K562 (cell line): Measurements from ENCODE around the gene FAM136A. TPM values are rescaled to one million over a fixed set of nuclear protein-coding genes. Genes with fewer than 3 reads are reported as not detected.

Experiments used
- FIP1L1 ChIP-seq: fragments of 200-400 bp; formaldehyde crosslinking; IDR thresholded peaks from 2 replicates; pipeline ENCODE4 v1.6.1; 2018; ENCODE audit warnings: mild to moderate bottlenecking, low read depth, low read length; ENCODE audit not compliant: poor library complexity, severe bottlenecking
- FUS ChIP-seq: fragments of 200-400 bp; formaldehyde crosslinking; optimal IDR thresholded peaks from 2 replicates; pipeline ENCODE3; 2017; ENCODE audit warnings: low read depth, low read length
- GABPB1 ChIP-seq: sonication (generic); formaldehyde crosslinking; IDR thresholded peaks from 2 replicates; pipeline ENCODE4 v1.8.0; 2022; ENCODE audit warnings: mild to moderate bottlenecking, missing genetic modification reagents
- GMEB1 ChIP-seq: fragments of 250-450 bp; sonication (Bioruptor Pico); IDR thresholded peaks from 2 replicates; pipeline ENCODE4 v1.4.0; 2020; ENCODE audit warnings: mild to moderate bottlenecking
- GTF3C2 ChIP-seq: IDR thresholded peaks from 3 replicates; pipeline ENCODE4 v1.6.1; 2011; ENCODE audit warnings: borderline replicate concordance, mild to moderate bottlenecking, moderate library complexity; ENCODE audit not compliant: insufficient read length; ENCODE audit errors: extremely low read depth
- HLTF ChIP-seq: fragments of 450-650 bp; IDR thresholded peaks from 2 replicates; pipeline ENCODE4 v1.6.1; 2016
- MCM3 ChIP-seq: fragments of 450-650 bp; IDR thresholded peaks from 2 replicates; pipeline ENCODE4 v1.6.1; 2016
- MTA2 ChIP-seq: fragments of 450-650 bp; IDR thresholded peaks from 2 replicates; pipeline ENCODE4 v1.6.1; 2016; ENCODE audit warnings: low read depth
- PHB ChIP-seq: fragments of 250-450 bp; sonication (Bioruptor Pico); IDR thresholded peaks from 2 replicates; pipeline ENCODE4 v1.5.0; 2021
- PHB2 ChIP-seq: fragments of 450-650 bp; IDR thresholded peaks from 2 replicates; pipeline ENCODE4 v1.6.1; 2017; ENCODE audit warnings: low read depth
- POLR2AphosphoS2 ChIP-seq: IDR thresholded peaks from 2 replicates; pipeline ENCODE4 v1.6.1; 2012; ENCODE audit warnings: low read length, improper control_type of control experiment
- SLC30A9 ChIP-seq: fragments of 250-450 bp; sonication (Bioruptor Pico); IDR thresholded peaks from 2 replicates; pipeline ENCODE4 v1.8.0; 2022; ENCODE audit warnings: mild to moderate bottlenecking, moderate library complexity
- THAP12 ChIP-seq: fragments of 250-450 bp; sonication (Bioruptor Pico); IDR thresholded peaks from 2 replicates; pipeline ENCODE4 v1.9.0; 2021; ENCODE audit warnings: mild to moderate bottlenecking, inconsistent platforms
- ZKSCAN8 ChIP-seq: fragments of 200-800 bp; sonication (Bioruptor generic); IDR thresholded peaks from 2 replicates; pipeline ENCODE4 v1.6.1; 2016; ENCODE audit warnings: missing genetic modification characterization, missing compliant biosample characterization
- polyA plus RNA-seq, 8 experiments: library from polyadenylated mRNA; depleted of rRNA in 4 of 8; stranded (reverse) in 5 of 8; unstranded in 3 of 8; fragments of >200 nt; fragmentation: Nextera tagmentation in 2 of 8; fragmentation: Illumina TruSeq in 1 of 8; extraction: Ambion mirVana in 2 of 8; extraction: Trizol in 1 of 8; gene quantifications; 2 replicates each; pipeline versions ENCODE4 v1.2.1 to v1.2.3, GENCODE V29; 2011 to 2014; ENCODE audit warnings: inconsistent platforms in 1 of 8, missing spikeins in 1 of 8
- total RNA-seq, 7 experiments: library from RNA; depleted of rRNA in 6 of 7; stranded (reverse); fragments of >200 nt in 6 of 7; fragmentation: Illumina TruSeq in 2 of 7; extraction: Trizol in 2 of 7; gene quantifications; 2 replicates each; pipeline versions ENCODE4 v1.2.1 to v1.2.3, GENCODE V29; 2011 to 2021; ENCODE audit warnings: low replicate concordance in 1 of 7

Gene FAM136A
- total and polyA plus RNA-seq, 9 of the 15 experiments (the other 6 are each of a cell fraction or from before 2014, with no cell fraction given) = 89.0 to 151 (median 104) TPM

DNA sequence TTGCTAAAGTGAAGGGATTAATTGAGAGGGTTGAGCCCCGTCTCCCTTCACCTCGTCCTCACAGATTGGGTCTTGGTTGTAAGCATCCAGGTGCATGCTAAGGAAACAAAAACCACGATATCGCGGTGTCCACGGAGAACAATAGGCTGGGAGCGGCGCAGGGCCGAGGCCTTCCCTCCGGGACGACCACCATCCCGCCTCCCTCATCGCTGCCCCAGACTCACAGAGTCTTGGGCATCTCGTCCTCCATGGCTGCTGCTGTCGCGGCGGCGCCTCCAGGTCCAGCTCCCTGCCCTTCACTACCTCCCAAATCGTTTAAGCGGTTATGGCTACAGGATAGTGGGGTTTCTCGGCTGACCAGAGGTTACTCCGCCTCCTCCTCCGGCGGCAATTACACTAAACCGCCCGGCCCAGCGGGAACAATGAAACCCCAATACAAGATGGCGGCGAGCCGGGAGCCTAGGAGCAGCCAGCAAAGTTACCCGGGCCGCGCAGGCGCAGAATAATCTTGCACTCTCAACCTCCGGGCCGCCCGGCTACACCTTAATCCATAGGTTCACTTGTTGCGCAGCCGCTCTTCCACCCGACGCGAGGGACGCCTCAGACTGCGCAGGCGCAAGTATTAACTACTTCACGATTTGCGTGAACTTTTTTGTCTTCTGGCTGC is 53.6 kb downstream of the FAM136A start, which contains the start of gene TIA1 (continued):
- TF ChIP-seq THAP12 (CRISPR knock-in tag) (no peak; the same call in 1 of the 2 replicates), GTF3C2 (no peak), FUS (no peak), POLR2AphosphoS2 (no peak; the same call in 1 of the 2 replicates), PHB (no peak), GABPB1 (CRISPR knock-in tag) (peak; percentile 66; the same call in 1 of the 2 replicates), SLC30A9 (CRISPR knock-in tag) (no peak), ZKSCAN8 (CRISPR knock-in tag) (no peak), FIP1L1 (no peak), MCM3 (no peak), MTA2 (no peak), PHB2 (no peak), HLTF (no peak), GMEB1 (CRISPR knock-in tag) (no peak)
